ENCODE measurements around the gene VAMP3. TPM values are rescaled to one million over a fixed set of nuclear protein-coding genes. Genes with fewer than 3 reads are reported as not detected.

VAMP3 gene
- total and polyA plus RNA-seq, 4 donors = 17.4 to 38.4 (median 25.9) TPM

DNA sequence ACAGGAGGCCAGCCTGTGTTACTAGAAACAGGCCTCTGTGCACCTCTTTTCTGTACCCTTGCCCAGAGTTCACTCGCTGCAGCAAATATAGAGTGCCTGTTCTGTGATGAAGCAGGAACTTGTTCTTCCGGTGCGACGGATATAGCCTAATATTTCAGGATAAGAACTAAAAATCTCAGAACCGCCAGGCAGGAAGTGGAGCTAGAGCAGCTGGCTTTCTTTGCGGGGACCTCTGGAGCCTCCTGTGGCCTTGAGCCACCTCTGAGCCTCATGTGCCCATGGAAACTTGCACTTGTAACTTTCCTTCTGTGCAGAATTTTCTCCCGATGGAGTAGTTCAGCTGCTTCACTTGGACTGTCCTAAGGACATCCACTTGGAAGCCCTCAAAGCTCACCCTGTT is 44.5 kb upstream of the VAMP3 start:
- 56% methylated on average over 7 of the region's 7 CpGs for WGBS
- H3K27me3 ChIP-seq (ENCODE audit: control insufficient read depth in 4 of 4, insufficient read depth in 4 of 4, low read length in 3 of 4) = no peaks in the 10 kb centered on the region

DNA sequence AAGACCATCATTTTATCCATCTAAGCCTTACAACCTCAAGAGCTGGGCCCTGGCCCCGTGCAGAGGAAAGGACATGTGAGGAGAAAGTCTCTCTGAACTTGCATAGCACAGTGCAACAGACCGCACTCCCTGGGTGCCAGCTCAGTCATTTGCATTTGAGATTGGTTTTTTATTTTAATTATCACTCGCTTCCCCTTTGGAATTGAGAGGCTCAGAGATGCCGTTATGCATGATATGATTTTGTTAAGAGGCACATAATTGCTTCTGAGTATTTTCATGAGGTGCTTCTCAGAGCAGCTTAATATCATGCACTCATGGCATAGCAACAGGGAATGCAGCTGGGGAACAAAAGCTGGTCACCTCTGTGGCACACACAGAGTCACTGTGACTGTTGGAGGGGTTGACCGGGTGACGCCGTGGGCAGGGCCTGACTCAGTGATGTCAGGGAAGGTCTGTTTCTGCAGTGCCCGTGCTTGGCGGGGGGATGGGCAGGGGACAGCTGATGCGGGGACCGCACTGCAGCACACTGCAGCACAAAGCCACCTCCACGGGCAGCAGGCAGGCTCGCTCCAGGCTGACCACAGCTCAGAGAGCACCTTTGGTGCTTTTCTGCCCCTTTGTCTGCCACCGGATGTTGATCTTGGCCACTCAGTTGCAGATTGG is 43.2 kb upstream of the VAMP3 start:
- 87% methylated on average over 14 of the region's 14 CpGs for WGBS
- Histone ChIP-seq H3K27me3 (ENCODE audit: control insufficient read depth in 4 of 4, insufficient read depth in 4 of 4, low read length in 3 of 4) (no peaks in the 10 kb centered on the region), H3K36me3 (ENCODE audit: control insufficient read depth in 4 of 4, insufficient read depth in 3 of 4, low read depth in 1 of 4, low read length in 3 of 4) (no peaks in the 10 kb centered on the region), H3K4me1 (ENCODE audit: control insufficient read depth in 4 of 4, insufficient read depth in 4 of 4, low read length in 3 of 4) (no peaks in the 10 kb centered on the region), H3K9ac (ENCODE audit: low read depth in 1 of 2, low read length in 2 of 2) (no peak overlapping the region), H3K27ac (ENCODE audit: low read depth in 1 of 2, low read length in 2 of 2) (no peak overlapping the region), H3K9me3 (ENCODE audit: control insufficient read depth in 4 of 4, low read length in 3 of 4) (no peaks in the 10 kb centered on the region), H3K4me3 (ENCODE audit: low read depth in 1 of 3, low read length in 3 of 3) (no peak overlapping the region)
- no peak for DNase-seq (ENCODE audit: low spot score)
- TF ChIP-seq, protein P1, sequence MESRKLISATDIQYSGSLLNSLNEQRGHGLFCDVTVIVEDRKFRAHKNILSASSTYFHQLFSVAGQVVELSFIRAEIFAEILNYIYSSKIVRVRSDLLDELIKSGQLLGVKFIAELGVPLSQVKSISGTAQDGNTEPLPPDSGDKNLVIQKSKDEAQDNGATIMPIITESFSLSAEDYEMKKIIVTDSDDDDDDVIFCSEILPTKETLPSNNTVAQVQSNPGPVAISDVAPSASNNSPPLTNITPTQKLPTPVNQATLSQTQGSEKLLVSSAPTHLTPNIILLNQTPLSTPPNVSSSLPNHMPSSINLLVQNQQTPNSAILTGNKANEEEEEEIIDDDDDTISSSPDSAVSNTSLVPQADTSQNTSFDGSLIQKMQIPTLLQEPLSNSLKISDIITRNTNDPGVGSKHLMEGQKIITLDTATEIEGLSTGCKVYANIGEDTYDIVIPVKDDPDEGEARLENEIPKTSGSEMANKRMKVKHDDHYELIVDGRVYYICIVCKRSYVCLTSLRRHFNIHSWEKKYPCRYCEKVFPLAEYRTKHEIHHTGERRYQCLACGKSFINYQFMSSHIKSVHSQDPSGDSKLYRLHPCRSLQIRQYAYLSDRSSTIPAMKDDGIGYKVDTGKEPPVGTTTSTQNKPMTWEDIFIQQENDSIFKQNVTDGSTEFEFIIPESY (IDR thresholded peaks at IDR 0.05) = no peak

More for the DNA sequence above, 44.5 kb upstream of the VAMP3 start:
- H3K9ac ChIP-seq (ENCODE audit: low read depth in 1 of 2, low read length in 2 of 2) = no peak overlapping the region
- TF ChIP-seq HNF4A (conservative IDR thresholded peaks at IDR 0.05) = no peak
- peak in 1 of 2 donors; percentile 3 for TF ChIP-seq RAD21 (IDR thresholded peaks at IDR 0.05)
- TF ChIP-seq, protein P2, sequence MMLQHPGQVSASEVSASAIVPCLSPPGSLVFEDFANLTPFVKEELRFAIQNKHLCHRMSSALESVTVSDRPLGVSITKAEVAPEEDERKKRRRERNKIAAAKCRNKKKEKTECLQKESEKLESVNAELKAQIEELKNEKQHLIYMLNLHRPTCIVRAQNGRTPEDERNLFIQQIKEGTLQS (IDR thresholded peaks at IDR 0.05) = no peak
- peak; percentile 24 for TF ChIP-seq SP1 (IDR thresholded peaks at IDR 0.05)
- TF ChIP-seq RXRA (IDR thresholded peaks at IDR 0.05) = no peak
- peak; percentile 25 to 32 for TF ChIP-seq GABPA (IDR thresholded peaks at IDR 0.05 in 1 of 2, conservative IDR thresholded peaks at IDR 0.05 in 1 of 2)
- TF ChIP-seq, protein P3, sequence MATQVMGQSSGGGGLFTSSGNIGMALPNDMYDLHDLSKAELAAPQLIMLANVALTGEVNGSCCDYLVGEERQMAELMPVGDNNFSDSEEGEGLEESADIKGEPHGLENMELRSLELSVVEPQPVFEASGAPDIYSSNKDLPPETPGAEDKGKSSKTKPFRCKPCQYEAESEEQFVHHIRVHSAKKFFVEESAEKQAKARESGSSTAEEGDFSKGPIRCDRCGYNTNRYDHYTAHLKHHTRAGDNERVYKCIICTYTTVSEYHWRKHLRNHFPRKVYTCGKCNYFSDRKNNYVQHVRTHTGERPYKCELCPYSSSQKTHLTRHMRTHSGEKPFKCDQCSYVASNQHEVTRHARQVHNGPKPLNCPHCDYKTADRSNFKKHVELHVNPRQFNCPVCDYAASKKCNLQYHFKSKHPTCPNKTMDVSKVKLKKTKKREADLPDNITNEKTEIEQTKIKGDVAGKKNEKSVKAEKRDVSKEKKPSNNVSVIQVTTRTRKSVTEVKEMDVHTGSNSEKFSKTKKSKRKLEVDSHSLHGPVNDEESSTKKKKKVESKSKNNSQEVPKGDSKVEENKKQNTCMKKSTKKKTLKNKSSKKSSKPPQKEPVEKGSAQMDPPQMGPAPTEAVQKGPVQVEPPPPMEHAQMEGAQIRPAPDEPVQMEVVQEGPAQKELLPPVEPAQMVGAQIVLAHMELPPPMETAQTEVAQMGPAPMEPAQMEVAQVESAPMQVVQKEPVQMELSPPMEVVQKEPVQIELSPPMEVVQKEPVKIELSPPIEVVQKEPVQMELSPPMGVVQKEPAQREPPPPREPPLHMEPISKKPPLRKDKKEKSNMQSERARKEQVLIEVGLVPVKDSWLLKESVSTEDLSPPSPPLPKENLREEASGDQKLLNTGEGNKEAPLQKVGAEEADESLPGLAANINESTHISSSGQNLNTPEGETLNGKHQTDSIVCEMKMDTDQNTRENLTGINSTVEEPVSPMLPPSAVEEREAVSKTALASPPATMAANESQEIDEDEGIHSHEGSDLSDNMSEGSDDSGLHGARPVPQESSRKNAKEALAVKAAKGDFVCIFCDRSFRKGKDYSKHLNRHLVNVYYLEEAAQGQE (IDR thresholded peaks at IDR 0.05) = no peak
- no peak for TF ChIP-seq HNF4G (IDR thresholded peaks at IDR 0.05)
- TF ChIP-seq YY1 (IDR thresholded peaks at IDR 0.05) = no peak
- peak; percentile 88 for TF ChIP-seq NR2F2 (IDR thresholded peaks at IDR 0.05)
- no peak overlapping the region for H3K27ac ChIP-seq (ENCODE audit: low read depth in 1 of 2, low read length in 2 of 2)
- no peak for DNase-seq (ENCODE audit: low spot score)
- H3K9me3 ChIP-seq (ENCODE audit: control insufficient read depth in 4 of 4, low read length in 3 of 4) = no peaks in the 10 kb centered on the region
- no peaks in the 10 kb centered on the region for H3K36me3 ChIP-seq (ENCODE audit: control insufficient read depth in 4 of 4, insufficient read depth in 3 of 4, low read depth in 1 of 4, low read length in 3 of 4)
- H3K4me1 ChIP-seq (ENCODE audit: control insufficient read depth in 4 of 4, insufficient read depth in 4 of 4, low read length in 3 of 4) = no peaks in the 10 kb centered on the region
- no peak overlapping the region for H3K4me3 ChIP-seq (ENCODE audit: low read depth in 1 of 3, low read length in 3 of 3)

DNA sequence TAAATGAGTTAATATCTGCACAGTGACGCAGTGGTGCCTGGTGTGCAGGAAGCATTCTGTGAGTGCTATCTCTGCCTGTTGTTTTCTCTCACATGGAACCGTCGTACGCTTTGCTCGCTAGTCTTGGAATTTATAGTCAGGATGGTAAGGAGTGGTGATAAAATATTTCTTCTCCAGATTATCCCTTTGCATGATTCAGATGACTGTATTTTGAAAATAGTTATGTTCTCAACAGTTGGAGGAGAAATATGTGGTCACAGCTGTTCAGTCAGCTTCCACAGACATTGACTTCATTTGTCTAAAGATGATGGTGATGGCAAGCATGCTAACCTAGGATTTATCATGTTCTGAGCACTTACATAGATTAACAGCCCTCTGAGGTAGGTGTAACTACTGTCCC is 41.3 kb upstream of the VAMP3 start:
- TF ChIP-seq HNF4A (conservative IDR thresholded peaks at IDR 0.05) = no peak
- TF ChIP-seq, protein P3 (IDR thresholded peaks at IDR 0.05) = no peak
- TF ChIP-seq GABPA (IDR thresholded peaks at IDR 0.05 in 1 of 2, conservative IDR thresholded peaks at IDR 0.05 in 1 of 2) = no peak
- TF ChIP-seq JUND (IDR thresholded peaks at IDR 0.05) = no peak
- no peak for TF ChIP-seq RAD21 (IDR thresholded peaks at IDR 0.05)
- no peak for TF ChIP-seq HNF4G (IDR thresholded peaks at IDR 0.05)
- TF ChIP-seq FOXA2 (IDR thresholded peaks at IDR 0.05) = no peak
- TF ChIP-seq, protein P4, sequence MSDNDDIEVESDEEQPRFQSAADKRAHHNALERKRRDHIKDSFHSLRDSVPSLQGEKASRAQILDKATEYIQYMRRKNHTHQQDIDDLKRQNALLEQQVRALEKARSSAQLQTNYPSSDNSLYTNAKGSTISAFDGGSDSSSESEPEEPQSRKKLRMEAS (IDR thresholded peaks at IDR 0.05) = no peak
- TF ChIP-seq, protein P5, sequence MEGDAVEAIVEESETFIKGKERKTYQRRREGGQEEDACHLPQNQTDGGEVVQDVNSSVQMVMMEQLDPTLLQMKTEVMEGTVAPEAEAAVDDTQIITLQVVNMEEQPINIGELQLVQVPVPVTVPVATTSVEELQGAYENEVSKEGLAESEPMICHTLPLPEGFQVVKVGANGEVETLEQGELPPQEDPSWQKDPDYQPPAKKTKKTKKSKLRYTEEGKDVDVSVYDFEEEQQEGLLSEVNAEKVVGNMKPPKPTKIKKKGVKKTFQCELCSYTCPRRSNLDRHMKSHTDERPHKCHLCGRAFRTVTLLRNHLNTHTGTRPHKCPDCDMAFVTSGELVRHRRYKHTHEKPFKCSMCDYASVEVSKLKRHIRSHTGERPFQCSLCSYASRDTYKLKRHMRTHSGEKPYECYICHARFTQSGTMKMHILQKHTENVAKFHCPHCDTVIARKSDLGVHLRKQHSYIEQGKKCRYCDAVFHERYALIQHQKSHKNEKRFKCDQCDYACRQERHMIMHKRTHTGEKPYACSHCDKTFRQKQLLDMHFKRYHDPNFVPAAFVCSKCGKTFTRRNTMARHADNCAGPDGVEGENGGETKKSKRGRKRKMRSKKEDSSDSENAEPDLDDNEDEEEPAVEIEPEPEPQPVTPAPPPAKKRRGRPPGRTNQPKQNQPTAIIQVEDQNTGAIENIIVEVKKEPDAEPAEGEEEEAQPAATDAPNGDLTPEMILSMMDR (IDR thresholded peaks at IDR 0.05; ENCODE audit: low read depth, low read length, missing input control) = no peak
- no peak overlapping the region for H3K27ac ChIP-seq (ENCODE audit: low read depth in 1 of 2, low read length in 2 of 2)
- no peak for DNase-seq (ENCODE audit: low spot score)
- H3K4me3 ChIP-seq (ENCODE audit: low read depth in 1 of 3, low read length in 3 of 3) = no peak overlapping the region
- no peaks in the 10 kb centered on the region for H3K9me3 ChIP-seq (ENCODE audit: control insufficient read depth in 4 of 4, low read length in 3 of 4)
- 96% methylated on average over 5 of the region's 5 CpGs for WGBS
- no peaks in the 10 kb centered on the region for H3K27me3 ChIP-seq (ENCODE audit: control insufficient read depth in 4 of 4, insufficient read depth in 4 of 4, low read length in 3 of 4)
- no peaks in the 10 kb centered on the region for H3K36me3 ChIP-seq (ENCODE audit: control insufficient read depth in 4 of 4, insufficient read depth in 3 of 4, low read depth in 1 of 4, low read length in 3 of 4)
- no peaks in the 10 kb centered on the region for H3K4me1 ChIP-seq (ENCODE audit: control insufficient read depth in 4 of 4, insufficient read depth in 4 of 4, low read length in 3 of 4)
- no peak overlapping the region for H3K9ac ChIP-seq (ENCODE audit: low read depth in 1 of 2, low read length in 2 of 2)

Data from liver (tissue), 9 donors.